ENCODE data around the gene RRP1.
"Not testable (repeated sequence)": the region's sequence is repeated elsewhere in the genome, so short reads cannot be mapped to it uniquely, and the experiment has no call there.

Gene RRP1

DNA sequence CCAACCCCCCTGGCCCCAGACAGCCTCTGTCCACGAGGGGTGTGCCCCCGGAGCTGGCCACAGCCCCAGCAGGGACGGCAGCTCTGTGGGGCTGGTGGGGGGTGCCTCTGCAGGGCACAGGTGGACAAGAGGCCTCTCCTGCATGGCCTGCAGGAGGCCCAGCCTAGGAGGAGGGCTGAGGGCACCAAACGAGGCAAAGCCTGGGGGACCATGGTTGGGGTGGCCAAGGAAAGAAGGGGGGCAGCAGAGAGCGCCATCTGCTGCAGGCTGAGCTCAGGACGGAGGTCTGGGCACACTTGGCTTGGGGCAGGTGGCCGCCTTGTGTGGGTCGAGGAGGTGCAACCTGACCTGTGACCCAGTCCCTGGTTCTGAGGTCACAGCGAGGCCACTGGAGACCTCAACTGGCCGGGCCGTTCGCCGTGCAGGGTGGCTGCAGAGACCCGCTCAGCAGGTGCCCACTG lies 27.3 kb downstream of the RRP1 start:
- H3K4me3 ChIP-seq (replicated peaks in 1 of 2; ENCODE audit: low read depth in 2 of 2, low read length in 2 of 2): no peak overlapping the region
- TF ChIP-seq, protein P1, sequence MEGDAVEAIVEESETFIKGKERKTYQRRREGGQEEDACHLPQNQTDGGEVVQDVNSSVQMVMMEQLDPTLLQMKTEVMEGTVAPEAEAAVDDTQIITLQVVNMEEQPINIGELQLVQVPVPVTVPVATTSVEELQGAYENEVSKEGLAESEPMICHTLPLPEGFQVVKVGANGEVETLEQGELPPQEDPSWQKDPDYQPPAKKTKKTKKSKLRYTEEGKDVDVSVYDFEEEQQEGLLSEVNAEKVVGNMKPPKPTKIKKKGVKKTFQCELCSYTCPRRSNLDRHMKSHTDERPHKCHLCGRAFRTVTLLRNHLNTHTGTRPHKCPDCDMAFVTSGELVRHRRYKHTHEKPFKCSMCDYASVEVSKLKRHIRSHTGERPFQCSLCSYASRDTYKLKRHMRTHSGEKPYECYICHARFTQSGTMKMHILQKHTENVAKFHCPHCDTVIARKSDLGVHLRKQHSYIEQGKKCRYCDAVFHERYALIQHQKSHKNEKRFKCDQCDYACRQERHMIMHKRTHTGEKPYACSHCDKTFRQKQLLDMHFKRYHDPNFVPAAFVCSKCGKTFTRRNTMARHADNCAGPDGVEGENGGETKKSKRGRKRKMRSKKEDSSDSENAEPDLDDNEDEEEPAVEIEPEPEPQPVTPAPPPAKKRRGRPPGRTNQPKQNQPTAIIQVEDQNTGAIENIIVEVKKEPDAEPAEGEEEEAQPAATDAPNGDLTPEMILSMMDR (IDR thresholded peaks at IDR 0.05; ENCODE audit: low read depth, low read length): no peak
- no peak for DNase-seq (ENCODE audit: low read depth in 2 of 2)

GRCh38 chr21:43817157-43818086 lies 28.0 kb downstream of the RRP1 start:
- TF ChIP-seq, protein P1 (IDR thresholded peaks at IDR 0.05; ENCODE audit: low read depth, low read length): no peak

GRCh38 chr21:43818685-43819084 lies 29.3 kb downstream of the RRP1 start:
- H3K4me3 ChIP-seq (replicated peaks in 1 of 2; ENCODE audit: low read depth in 2 of 2, low read length in 2 of 2): no peak overlapping the region
- DNase-seq (ENCODE audit: low read depth in 2 of 2): no peak
- TF ChIP-seq, protein P1 (IDR thresholded peaks at IDR 0.05; ENCODE audit: low read depth, low read length): no peak

More at GRCh38 chr21:43817157-43818086, 28.0 kb downstream of the RRP1 start:
- no peak overlapping the region for H3K4me3 ChIP-seq (replicated peaks in 1 of 2; ENCODE audit: low read depth in 2 of 2, low read length in 2 of 2)
- DNase-seq (ENCODE audit: low read depth in 2 of 2): no peak

- no peak for DNase-seq (ENCODE audit: low read depth in 2 of 2)
- TF ChIP-seq, protein P1 (IDR thresholded peaks at IDR 0.05; ENCODE audit: low read depth, low read length): no peak
- H3K4me3 ChIP-seq (replicated peaks in 1 of 2; ENCODE audit: low read depth in 2 of 2, low read length in 2 of 2): no peak overlapping the region
Measured at GRCh38 chr21:43819511-43820405, 30.4 kb downstream of the RRP1 start.

- no peak for DNase-seq (ENCODE audit: low read depth in 2 of 2)
- TF ChIP-seq, protein P1 (IDR thresholded peaks at IDR 0.05; ENCODE audit: low read depth, low read length): no peak
- H3K4me3 ChIP-seq (replicated peaks in 1 of 2; ENCODE audit: low read depth in 2 of 2, low read length in 2 of 2): no peak overlapping the region
Measured at GRCh38 chr21:43820466-43820865, 31.1 kb downstream of the RRP1 start.

DNA sequence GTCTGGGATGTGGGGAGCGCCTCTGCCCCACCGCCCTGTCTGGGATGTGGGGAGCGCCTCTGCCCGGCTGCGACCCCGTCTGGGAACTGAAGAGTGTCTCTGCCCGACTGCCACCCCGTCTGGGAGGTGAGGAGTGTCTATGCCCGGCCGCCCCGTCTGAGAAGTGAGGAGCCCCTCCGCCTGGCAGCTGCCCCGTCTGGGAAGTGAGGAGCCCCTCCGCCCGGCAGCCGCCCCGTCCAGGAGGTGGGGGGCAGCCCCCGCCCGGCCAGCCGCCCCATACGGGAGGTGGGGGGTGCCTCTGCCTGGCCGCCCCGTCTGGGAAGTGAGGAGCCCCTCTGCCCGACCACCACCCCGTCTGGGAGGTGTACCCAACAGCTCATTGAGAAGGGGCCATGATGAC lies 32.8 kb downstream of the RRP1 start:
- not testable (repeated sequence) for DNase-seq (ENCODE audit: low read depth in 2 of 2); H3K4me3 ChIP-seq (replicated peaks in 1 of 2; ENCODE audit: low read depth in 2 of 2, low read length in 2 of 2)

DNA sequence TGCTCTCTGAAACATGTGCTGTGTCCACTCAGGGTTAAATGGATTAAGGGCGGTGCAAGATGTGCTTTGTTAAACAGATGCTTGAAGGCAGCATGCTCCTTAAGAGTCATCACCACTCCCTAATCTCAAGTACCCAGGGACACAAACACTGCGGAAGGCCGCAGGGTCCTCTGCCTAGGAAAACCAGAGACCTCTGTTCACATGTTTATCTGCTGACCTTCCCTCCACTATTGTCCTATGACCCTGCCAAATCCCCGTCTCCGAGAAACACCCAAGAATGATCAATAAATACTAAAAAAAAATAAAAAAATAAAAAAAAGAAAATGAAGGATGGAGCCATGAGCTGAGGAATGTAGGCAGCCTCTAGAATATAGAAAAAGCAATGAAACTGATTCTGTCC lies 33.4 kb downstream of the RRP1 start:
- not testable (repeated sequence) for DNase-seq (ENCODE audit: low read depth in 2 of 2); H3K4me3 ChIP-seq (replicated peaks in 1 of 2; ENCODE audit: low read depth in 2 of 2, low read length in 2 of 2)
